Neural progenitor cell (in vitro differentiated cells): ENCODE measurements around the gene PHF3. TPM values are rescaled to one million over a fixed set of nuclear protein-coding genes. Genes with fewer than 3 reads are reported as not detected.

Experiments
- DNase-seq: peaks from one replicate; pipeline ENCODE4 v3.0.0-alpha.2; 2016; ENCODE audit warnings: low spot score
- H2AFZ ChIP-seq: fragments of 200-600 bp; sonication (generic); replicated peaks from 2 replicates; pipeline ENCODE4 v1.6.1; 2016; ENCODE audit warnings: antibody characterized with exemption
- H3F3A ChIP-seq: fragments of 200-600 bp; sonication (generic); 2 replicates; pipeline ENCODE4 v1.6.1; 2016; ENCODE audit warnings: antibody characterized with exemption, low read depth
- H3K27ac ChIP-seq: fragments of 200-600 bp; sonication (generic); 2 replicates; pipeline ENCODE4 v1.5.1; 2016; ENCODE audit warnings: mild to moderate bottlenecking
- H3K27me3 ChIP-seq: fragments of 200-600 bp; sonication (generic); 2 replicates; pipeline ENCODE4 v1.6.1; 2016; ENCODE audit warnings: mild to moderate bottlenecking, moderate library complexity
- H3K36me3 ChIP-seq: fragments of 200-600 bp; sonication (generic); 2 replicates; pipeline ENCODE4 v1.5.1; 2016
- H3K4me1 ChIP-seq: fragments of 200-600 bp; sonication (generic); 2 replicates; pipeline ENCODE4 v1.6.1; 2016; ENCODE audit warnings: mixed run types
- H3K4me2 ChIP-seq: fragments of 200-600 bp; sonication (generic); 2 replicates; pipeline ENCODE4 v1.6.1; 2016
- H3K4me3 ChIP-seq: fragments of 200-600 bp; sonication (generic); 2 replicates; pipeline ENCODE4 v1.5.1; 2016
- H3K79me2 ChIP-seq: fragments of 200-600 bp; sonication (generic); 2 replicates; pipeline ENCODE4 v1.6.1; 2016; ENCODE audit warnings: low read depth
- H3K9ac ChIP-seq: fragments of 200-600 bp; sonication (generic); 2 replicates; pipeline ENCODE4 v1.6.1; 2016
- H3K9me3 ChIP-seq: fragments of 200-600 bp; sonication (generic); 2 replicates; pipeline ENCODE4 v1.5.1; 2016; ENCODE audit warnings: low read depth
- H4K20me1 ChIP-seq: fragments of 200-600 bp; sonication (generic); 2 replicates; pipeline ENCODE4 v1.6.1; 2016; ENCODE audit warnings: low read depth
- H3K27ac Mint-ChIP-seq: 3 replicates; pipeline ENCODE4 v1.8.0; 2021; ENCODE audit warnings: mixed read lengths
- H3K27me3 Mint-ChIP-seq: 2 replicates; pipeline ENCODE4 v1.8.0; 2022; ENCODE audit warnings: low read depth, mild to moderate bottlenecking, inconsistent platforms, moderate library complexity, mixed read lengths; ENCODE audit not compliant: insufficient read depth
- H3K36me3 Mint-ChIP-seq: 3 replicates; pipeline ENCODE4 v1.8.0; 2021; ENCODE audit warnings: mixed read lengths
- H3K4me1 Mint-ChIP-seq: 3 replicates; pipeline ENCODE4 v1.8.0; 2021; ENCODE audit warnings: mixed read lengths
- H3K4me3 Mint-ChIP-seq: 3 replicates; pipeline ENCODE4 v1.8.0; 2021; ENCODE audit warnings: mild to moderate bottlenecking, moderate library complexity, mixed read lengths
- H3K9me3 Mint-ChIP-seq: 3 replicates; pipeline ENCODE4 v1.8.0; 2020; ENCODE audit warnings: mixed read lengths
- CTCF ChIP-seq: fragments of 200-600 bp; sonication (generic); IDR thresholded peaks from 2 replicates; pipeline ENCODE4 v1.5.1; 2017; ENCODE audit warnings: antibody characterized with exemption, mild to moderate bottlenecking
- EZH2 ChIP-seq: fragments of 200-600 bp; sonication (generic); IDR thresholded peaks from 2 replicates; pipeline ENCODE4 v1.6.1; 2017; ENCODE audit warnings: antibody characterized with exemption, mild to moderate bottlenecking, moderate library complexity
- EZH2phosphoT487 ChIP-seq: fragments of 200-600 bp; sonication (generic); IDR thresholded peaks from 2 replicates; pipeline ENCODE4 v1.6.1; 2017; ENCODE audit warnings: antibody characterized with exemption
- total RNA-seq: library from RNA; depleted of rRNA; stranded (reverse); fragments of >200 nt; gene quantifications from 2 replicates; pipeline ENCODE4 v1.2.3, GENCODE V29; 2015; ENCODE audit warnings: low replicate concordance

Gene PHF3
- total RNA-seq, 1 donor from 2014 or later = 100 TPM

- H3K4me3 ChIP-seq = no peak overlapping the region
- H3K4me2 ChIP-seq = no peak overlapping the region
- H3K36me3 ChIP-seq = no peaks in the 10 kb centered on the region
- no peaks in the 10 kb centered on the region for H3K27me3 Mint-ChIP-seq
- peaks cover 70% of the 10 kb centered on the region for H4K20me1 ChIP-seq
- H3K36me3 Mint-ChIP-seq = peaks cover 34% of the 10 kb centered on the region
- H3K4me1 Mint-ChIP-seq = no peaks in the 10 kb centered on the region
- H3K9me3 Mint-ChIP-seq = peaks cover 10% of the 10 kb centered on the region
- no peak overlapping the region for H3K9ac ChIP-seq
- peaks cover 100% of the 10 kb centered on the region for H3K79me2 ChIP-seq
- TF ChIP-seq EZH2phosphoT487 = no peak
- no peaks in the 10 kb centered on the region for H3K9me3 ChIP-seq
- no peak overlapping the region for H2AFZ ChIP-seq
- DNase-seq = no peak
- H3K27me3 ChIP-seq = no peaks in the 10 kb centered on the region
- no peaks in the 10 kb centered on the region for H3F3A ChIP-seq
- peaks cover 4% of the 10 kb centered on the region for H3K4me1 ChIP-seq
- no peak overlapping the region for H3K27ac ChIP-seq
- H3K4me3 Mint-ChIP-seq = no peak overlapping the region
- no peak overlapping the region for H3K27ac Mint-ChIP-seq
Observed at GRCh38 chr6:63675138-63675537, 39.5 kb downstream of the PHF3 start.

GRCh38 chr6:63676412-63677114 lies 41.0 kb downstream of the PHF3 start:
- Histone ChIP-seq H3F3A (no peaks in the 10 kb centered on the region), H3K79me2 (peaks cover 100% of the 10 kb centered on the region)
- peaks cover 6% of the 10 kb centered on the region for H3K9me3 Mint-ChIP-seq

GRCh38 chr6:63677282-63677681 lies 41.7 kb downstream of the PHF3 start:
- TF ChIP-seq CTCF (no peak), EZH2phosphoT487 (no peak), EZH2 (no peak)
- Histone ChIP-seq H3K9ac (no peak overlapping the region), H3K4me3 (no peak overlapping the region), H3K9me3 (no peaks in the 10 kb centered on the region), H3K4me1 (peaks cover 4% of the 10 kb centered on the region), H2AFZ (no peak overlapping the region), H3K27me3 (no peaks in the 10 kb centered on the region), H3K79me2 (peaks cover 100% of the 10 kb centered on the region), H3K36me3 (peaks cover 6% of the 10 kb centered on the region), H3K27ac (no peak overlapping the region), H4K20me1 (peaks cover 77% of the 10 kb centered on the region), H3F3A (no peaks in the 10 kb centered on the region), H3K4me2 (no peak overlapping the region)
- H3K9me3 Mint-ChIP-seq = peaks cover 6% of the 10 kb centered on the region
- no peaks in the 10 kb centered on the region for H3K27me3 Mint-ChIP-seq
- no peaks in the 10 kb centered on the region for H3K4me1 Mint-ChIP-seq
- no peak for DNase-seq
- no peak overlapping the region for H3K27ac Mint-ChIP-seq
- no peak overlapping the region for H3K4me3 Mint-ChIP-seq
- peaks cover 36% of the 10 kb centered on the region for H3K36me3 Mint-ChIP-seq

More at GRCh38 chr6:63676412-63677114, 41.0 kb downstream of the PHF3 start:
- H3K9me3 ChIP-seq = no peaks in the 10 kb centered on the region
- peaks cover 73% of the 10 kb centered on the region for H4K20me1 ChIP-seq
- no peak overlapping the region for H2AFZ ChIP-seq
- Mint-ChIP-seq H3K4me3 (no peak overlapping the region), H3K27ac (no peak overlapping the region), H3K4me1 (no peaks in the 10 kb centered on the region), H3K27me3 (no peaks in the 10 kb centered on the region), H3K36me3 (peaks cover 36% of the 10 kb centered on the region)
- no peak overlapping the region for H3K9ac ChIP-seq
- H3K27ac ChIP-seq = no peak overlapping the region
- TF ChIP-seq EZH2 (no peak), CTCF (no peak), EZH2phosphoT487 (no peak)
- peaks cover 4% of the 10 kb centered on the region for H3K4me1 ChIP-seq
- no peaks in the 10 kb centered on the region for H3K27me3 ChIP-seq
- no peak for DNase-seq
- H3K4me2 ChIP-seq = no peak overlapping the region
- peaks cover 6% of the 10 kb centered on the region for H3K36me3 ChIP-seq
- H3K4me3 ChIP-seq = no peak overlapping the region

GRCh38 chr6:63683071-63683603 lies 47.5 kb downstream of the PHF3 start:
- H3K4me1 ChIP-seq = no peaks in the 10 kb centered on the region
- no peak overlapping the region for H3K4me3 ChIP-seq
- H3K27me3 ChIP-seq = no peaks in the 10 kb centered on the region
- no peak for DNase-seq
- H3K27ac ChIP-seq = no peak overlapping the region
- H2AFZ ChIP-seq = no peak overlapping the region
- peaks cover 22% of the 10 kb centered on the region for H3K36me3 ChIP-seq
- H3K4me2 ChIP-seq = no peak overlapping the region
- Mint-ChIP-seq H3K27me3 (no peaks in the 10 kb centered on the region), H3K27ac (no peak overlapping the region), H3K9me3 (peaks cover 3% of the 10 kb centered on the region), H3K36me3 (peaks cover 58% of the 10 kb centered on the region), H3K4me3 (no peak overlapping the region), H3K4me1 (no peaks in the 10 kb centered on the region)
- no peak overlapping the region for H3K9ac ChIP-seq
- H3F3A ChIP-seq = no peaks in the 10 kb centered on the region
- no peaks in the 10 kb centered on the region for H3K9me3 ChIP-seq
- TF ChIP-seq EZH2phosphoT487 (no peak), CTCF (no peak), EZH2 (no peak)
- H3K79me2 ChIP-seq = peaks cover 67% of the 10 kb centered on the region
- peaks cover 36% of the 10 kb centered on the region for H4K20me1 ChIP-seq
